Fibroblast of skin of left biceps (primary cell): ENCODE results near the gene ARHGAP44.

Experiments used
- DNase-seq, 2 experiments: peaks; one replicate each; pipeline ENCODE4 v3.0.0-alpha.2; 2013; ENCODE audit warnings: low read depth in 2 of 2

ARHGAP44 gene, protein sequence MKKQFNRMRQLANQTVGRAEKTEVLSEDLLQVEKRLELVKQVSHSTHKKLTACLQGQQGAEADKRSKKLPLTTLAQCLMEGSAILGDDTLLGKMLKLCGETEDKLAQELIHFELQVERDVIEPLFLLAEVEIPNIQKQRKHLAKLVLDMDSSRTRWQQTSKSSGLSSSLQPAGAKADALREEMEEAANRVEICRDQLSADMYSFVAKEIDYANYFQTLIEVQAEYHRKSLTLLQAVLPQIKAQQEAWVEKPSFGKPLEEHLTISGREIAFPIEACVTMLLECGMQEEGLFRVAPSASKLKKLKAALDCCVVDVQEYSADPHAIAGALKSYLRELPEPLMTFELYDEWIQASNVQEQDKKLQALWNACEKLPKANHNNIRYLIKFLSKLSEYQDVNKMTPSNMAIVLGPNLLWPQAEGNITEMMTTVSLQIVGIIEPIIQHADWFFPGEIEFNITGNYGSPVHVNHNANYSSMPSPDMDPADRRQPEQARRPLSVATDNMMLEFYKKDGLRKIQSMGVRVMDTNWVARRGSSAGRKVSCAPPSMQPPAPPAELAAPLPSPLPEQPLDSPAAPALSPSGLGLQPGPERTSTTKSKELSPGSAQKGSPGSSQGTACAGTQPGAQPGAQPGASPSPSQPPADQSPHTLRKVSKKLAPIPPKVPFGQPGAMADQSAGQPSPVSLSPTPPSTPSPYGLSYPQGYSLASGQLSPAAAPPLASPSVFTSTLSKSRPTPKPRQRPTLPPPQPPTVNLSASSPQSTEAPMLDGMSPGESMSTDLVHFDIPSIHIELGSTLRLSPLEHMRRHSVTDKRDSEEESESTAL

DNA sequence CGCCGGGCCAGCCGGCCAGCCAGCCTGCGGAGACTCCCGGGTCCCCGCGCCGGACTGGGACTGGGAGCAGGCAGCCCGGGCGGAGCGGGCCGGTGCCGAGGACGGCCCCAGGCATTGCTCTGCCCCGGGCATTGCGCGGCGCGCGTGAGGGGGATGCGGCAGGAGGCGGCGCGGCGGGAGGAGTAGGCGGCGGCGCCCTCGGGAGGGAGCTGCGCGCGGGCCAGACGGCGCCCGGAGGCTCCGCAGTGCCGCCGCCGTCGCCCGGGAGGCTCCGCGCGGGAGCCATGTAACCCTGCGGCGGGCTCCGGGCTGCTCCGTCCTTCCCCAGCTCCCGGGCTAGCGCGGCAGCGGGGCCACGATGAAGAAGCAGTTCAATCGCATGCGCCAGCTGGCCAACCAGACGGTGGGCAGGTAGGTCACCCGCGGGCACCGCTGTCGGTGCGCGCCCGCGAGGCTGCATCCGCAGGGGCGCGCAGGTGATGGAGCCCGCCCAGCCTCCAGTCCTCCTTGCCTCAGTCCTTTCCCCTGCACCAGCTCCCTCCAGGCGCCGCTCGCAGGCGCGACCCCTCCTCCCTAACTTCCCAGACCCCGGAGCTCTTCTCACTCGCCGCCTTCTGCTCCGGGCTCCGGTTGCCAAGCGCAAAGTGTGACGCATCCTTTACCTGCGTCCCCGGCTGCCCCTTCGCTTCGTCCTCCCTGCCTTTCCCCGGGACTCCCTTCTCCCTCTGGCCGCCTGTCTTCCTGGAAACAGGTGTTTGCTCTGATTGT lies at the start of gene ARHGAP44:
Gene ARHGAP44 (plus strand): TSS at position 18 of the 768 bp plus-strand sequence. CDS start 341 bp downstream, at position 359.
- peak in 1 of 2 experiments; percentile 17 for DNase-seq

DNA sequence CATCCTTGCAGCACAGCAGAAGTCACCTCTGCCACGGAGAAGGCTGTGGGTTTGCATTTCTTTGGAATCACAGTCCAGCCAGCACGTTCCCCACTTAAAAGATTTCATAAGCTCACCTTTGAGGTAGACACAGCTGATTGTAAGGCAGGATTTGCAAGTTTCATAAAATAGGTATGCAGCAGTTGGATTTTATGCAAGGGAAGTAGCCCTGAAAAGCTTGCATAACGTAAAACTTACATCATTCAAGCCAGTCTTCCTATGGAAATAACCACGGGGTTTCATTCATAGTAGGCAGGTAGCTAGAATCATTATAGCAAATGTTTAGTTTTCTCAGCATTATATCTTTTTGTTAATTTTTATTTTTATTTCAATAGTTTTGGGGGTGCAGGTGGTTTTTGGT lies 49.8 kb upstream of the ARHGAP44 start:
- no peak for DNase-seq

DNA sequence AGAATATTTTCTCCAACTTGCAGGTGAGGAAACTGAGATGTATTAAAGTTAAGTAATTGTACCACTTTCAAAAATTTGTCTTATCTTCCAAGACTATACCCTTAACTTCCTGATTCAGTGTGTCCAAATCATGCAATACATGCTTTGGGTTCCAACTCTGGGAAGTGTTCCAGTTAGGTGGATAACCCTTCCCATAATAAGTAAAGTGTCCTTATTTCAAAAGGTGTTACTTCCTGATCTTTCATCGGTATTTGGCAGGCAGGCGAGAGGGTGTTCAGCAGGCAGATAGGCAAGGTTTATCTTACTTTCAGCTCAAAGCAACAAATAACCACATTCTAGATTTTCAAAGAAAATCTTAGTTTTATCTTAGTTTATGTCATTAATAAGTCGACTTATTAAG lies 46.3 kb upstream of the ARHGAP44 start:
- DNase-seq = no peak

DNA sequence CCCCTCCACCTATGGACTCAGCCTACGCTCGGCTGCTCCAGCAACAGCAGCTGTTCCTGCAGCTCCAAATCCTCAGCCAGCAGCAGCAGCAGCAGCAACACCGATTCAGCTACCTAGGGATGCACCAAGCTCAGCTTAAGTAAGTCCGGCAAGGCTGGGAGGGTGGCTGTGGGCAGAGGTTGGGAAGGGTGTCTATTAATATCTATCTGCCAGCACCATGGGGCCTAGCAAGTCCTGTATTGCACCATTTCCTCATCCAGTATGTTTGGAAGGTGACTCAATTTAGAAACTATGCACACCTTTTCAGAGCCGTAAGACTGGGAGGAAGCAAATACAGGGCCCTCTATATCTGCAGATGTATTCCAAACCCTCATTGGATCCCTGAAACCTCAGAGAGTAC lies 45.0 kb upstream of the ARHGAP44 start:
- no peak for DNase-seq

DNA sequence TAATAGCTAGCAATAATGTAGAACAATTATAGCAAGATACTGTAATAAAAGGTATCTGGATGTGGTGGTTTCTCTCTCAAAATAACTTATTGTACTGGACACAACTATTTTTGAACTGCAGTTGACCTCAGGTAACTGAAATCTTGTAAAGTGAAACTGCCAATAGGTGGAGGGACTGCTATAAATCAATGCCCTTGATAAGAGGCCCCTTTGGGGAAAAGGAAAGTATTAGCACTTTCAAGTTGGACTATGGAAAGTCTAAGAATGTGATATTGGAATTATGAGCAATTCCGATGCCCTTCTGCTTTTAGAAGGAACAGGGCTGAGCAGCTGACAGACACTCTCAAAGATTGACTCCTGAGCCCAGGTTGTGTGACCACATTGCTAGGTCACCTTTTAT lies 44.5 kb upstream of the ARHGAP44 start:
- DNase-seq = no peak

DNA sequence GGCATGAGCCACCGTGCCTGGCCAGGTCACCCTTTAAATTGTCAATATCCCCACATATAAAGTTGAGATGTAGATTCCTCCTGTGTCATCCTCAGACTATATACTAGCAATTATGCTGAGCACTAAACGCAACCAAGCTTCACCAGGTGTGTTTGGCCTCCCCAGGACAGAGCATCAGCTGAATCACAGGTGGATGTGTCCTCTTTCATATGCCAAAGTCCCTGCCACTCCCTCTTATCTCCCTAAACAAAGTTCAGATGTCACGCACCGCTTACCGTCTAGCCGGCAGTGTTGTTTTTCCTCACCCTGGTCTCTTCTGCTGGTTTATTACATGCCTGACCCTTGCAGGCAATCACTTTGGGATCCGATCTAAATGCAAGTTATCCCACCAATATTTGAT lies 43.8 kb upstream of the ARHGAP44 start:
- no peak for DNase-seq

DNA sequence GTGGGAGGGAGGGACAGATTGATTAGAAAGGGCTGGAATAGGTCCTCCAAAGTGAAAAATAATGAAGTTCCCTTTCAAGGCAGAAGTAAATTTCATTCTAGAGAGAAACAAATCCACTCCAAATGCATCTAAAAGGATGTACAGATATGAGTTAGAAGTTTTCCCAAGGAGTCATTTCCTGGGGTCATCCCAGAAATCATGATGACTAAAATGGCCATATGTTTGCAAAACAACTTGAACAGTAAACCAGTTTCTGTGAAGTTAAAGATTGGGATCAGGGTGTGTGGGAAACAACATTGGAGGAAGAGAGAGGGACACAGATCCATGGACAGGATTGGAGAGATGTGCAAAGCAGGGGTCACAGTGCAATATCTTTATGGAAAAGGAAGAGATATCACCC lies 32.5 kb upstream of the ARHGAP44 start:
- DNase-seq = no peak

DNA sequence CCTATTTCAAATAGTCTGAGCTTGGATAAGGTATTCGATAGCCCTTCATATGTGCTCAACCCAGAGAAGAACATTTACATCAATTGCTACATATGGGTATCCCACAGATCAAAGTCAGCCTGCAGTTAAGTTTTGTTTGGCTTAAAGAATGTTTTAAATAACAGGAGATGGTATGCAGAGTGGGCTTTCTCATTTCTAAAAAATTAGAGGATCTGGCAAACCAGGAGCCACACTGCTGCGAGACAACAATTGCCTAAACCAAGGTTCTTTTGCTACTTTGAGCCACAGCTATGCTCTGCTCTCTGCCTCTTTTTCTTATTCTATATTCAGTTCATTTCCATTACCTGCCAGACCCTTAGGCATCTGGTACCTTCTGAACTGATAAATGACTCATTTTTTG lies 30.2 kb upstream of the ARHGAP44 start:
- no peak for DNase-seq

DNA sequence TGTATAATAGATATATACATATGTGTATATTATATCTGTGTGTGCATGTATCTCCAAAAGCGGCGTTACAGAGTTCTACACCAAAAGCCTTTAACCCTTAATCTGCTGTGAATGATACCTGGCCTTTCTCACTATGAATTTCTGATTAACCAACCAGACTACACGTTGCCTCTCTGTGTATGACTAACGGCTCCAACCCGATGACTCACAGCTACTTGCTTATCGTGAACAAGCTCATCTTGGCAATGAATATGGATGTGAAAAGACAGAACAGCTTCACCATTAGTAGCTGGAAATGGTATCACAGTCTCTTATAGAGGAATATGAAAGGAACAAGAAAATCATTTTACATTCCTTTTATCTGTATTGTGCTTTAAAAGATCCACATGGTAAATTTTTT lies 23.8 kb upstream of the ARHGAP44 start:
- peak; percentile 44 to 47 for DNase-seq

DNA sequence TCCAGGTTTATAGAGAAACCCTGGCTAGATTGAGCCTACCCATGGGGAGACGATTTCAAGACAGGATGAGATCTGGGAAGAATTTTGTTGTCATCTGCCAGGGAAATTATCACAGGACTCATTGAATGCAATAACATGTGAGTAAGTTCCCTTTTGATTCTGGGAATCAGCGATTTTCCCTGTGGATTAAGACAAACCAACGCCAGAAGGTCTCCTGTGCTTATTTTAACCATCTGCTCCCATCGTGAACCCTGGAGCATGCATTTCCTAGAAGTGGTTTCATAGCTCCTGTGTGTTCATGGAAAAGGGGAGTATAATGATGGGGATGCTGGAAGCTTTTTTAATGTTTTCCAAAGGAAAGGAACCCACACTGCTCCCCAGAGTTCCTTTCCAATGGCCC lies 21.0 kb upstream of the ARHGAP44 start:
- DNase-seq = no peak

DNA sequence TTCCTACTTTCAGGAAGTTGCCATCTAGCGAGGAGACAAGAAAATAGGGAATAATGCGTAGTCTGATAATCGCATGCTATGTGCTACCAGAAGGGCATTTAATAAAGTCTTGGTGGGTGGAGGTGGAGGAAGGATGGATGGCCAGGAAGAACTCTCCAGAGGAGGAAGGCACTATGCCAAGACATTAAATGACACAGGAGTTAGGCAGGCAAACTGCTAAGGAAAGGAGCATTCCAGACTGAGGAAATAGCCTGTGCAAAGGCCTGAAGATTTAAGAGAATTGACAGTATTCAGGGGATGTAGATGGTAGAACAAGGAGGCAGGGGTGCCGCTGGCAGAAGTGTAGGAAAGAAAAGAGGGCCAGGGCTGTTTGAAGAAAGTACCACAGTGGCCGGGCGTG lies 19.3 kb upstream of the ARHGAP44 start:
- no peak for DNase-seq

DNA sequence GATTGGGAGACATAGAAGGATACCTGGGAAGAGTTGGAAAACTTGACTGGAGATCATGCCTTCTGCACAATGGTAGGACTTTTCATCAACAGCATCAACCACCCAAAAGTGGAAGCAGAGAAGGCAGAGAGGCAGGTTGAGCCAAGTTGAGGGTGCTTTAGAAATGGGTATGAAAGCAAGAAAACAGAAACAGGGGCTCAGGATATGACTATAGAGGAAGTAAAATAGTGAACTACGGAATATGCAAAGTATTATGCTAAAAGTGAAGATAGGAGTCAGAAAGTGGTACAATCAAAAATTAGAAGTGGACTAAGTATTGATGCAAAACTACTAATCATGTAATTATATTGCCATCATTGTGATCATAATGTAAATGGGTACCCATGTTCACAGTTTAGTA lies 16.1 kb upstream of the ARHGAP44 start:
- DNase-seq = no peak

DNA sequence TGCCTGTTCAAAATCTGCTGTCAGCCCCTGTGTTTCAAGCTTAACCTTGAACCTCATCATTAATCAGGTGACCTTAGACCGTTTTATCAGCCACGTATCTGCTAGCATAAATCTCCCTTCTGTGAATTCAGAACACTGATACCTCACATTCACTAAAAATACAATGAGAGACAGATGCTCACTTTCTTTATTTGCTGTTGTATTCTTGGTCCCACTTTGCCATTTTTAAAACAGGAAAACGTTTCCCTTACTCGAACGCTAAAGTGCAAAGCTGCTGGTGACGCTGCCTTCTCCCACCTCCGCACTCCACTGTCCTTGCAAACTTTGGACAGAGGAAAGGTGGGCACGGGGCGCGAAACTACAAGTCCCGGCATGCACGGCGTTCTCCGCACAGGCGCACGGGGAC lies 220 bp upstream of the ARHGAP44 start:
- DNase-seq = no peak

DNA sequence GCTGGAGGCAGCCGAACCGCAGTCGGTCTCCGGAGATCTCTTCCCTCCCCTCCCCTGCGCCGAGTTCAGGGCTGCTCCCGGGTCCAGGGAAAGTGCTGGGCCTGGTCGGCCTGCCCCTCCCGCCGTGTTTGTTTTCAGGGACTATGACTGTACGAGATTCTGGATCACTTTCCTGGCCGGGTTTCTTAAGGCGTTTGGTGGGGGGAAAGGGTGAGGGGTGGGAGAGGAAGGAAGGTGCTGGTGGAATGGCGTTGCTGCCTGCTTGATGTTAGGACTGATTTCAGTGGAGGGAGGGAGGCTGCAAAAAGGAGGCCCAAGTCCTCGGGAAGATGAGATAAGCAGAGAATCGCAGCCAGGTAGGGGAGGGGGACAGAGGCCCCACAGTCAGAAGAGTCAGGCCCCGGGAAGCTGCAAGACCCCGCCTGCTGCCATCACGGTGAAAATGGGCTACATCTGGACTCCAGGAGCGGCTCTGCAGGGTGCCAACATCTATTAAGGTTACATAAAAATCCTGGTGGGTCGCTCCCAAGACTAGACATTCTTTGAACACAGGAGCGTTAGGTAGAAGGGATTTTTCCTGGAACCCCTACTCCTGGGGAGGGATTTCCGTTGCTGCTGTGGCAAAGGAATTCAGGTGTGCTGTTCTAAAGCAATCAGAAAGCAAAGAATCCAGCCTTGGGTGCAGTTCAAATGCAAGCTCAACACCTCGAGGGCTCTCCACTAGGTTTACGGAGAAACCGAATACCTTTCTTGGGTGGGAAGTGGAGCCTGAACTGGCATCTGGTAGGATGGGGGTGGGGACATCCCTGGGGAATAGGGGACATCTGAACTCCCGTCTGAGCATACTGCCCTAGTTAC lies 1.2 kb downstream of the ARHGAP44 start:
- no peak for DNase-seq

DNA sequence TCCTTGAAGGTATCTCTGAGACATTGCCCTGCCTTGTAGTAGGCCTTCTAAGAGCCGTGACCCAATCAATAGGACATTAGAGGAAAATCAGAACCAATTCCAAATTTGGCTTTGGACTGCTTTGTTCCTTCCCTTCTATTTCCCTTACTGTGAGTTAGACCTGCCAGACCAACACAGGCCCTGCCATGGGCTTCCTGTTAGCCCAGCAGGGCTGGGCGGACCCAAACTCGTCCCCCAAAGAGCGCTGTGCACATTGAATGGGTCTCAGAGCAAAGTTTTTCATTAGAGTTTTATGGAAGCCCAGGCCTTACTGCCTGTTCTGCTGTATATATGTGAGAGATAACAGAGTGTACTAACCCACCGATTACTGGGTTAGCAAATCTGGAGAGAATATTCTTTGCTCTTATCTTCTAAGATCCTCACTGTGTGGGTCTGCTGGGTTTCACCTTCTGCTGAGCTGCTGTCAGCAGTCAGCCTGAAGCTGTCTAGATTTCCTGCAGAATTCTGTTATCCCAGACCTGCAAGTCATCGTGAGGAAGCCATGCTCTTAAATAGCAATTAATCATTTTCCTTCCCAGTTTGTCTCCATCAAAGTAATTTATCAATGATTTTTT lies 5.7 kb downstream of the ARHGAP44 start:
- DNase-seq = no peak

DNA sequence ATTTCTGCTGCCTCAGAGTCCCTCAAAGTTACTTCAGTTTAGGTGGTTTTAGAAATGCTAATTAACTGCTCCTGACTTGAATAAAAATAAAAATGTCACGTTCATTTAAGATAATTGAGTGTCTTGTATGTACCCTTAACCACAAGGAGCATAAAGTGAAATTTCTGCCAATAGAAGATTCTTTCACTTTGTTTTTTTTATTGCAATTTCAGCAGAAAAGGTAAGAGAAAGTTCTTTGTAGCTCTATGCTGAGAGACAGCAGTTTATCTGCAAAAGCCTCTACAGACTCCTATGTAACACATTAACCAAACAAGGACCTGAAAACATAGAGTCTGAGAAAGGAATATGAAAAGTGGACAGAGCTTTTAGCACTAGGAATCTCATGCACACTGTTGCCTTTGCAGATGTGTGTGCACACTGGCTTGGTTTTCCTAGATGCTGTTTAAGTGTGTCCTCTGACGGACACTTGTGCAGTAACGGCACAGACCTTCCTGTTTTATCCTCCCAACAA lies 11.6 kb downstream of the ARHGAP44 start:
- DNase-seq = no peak

DNA sequence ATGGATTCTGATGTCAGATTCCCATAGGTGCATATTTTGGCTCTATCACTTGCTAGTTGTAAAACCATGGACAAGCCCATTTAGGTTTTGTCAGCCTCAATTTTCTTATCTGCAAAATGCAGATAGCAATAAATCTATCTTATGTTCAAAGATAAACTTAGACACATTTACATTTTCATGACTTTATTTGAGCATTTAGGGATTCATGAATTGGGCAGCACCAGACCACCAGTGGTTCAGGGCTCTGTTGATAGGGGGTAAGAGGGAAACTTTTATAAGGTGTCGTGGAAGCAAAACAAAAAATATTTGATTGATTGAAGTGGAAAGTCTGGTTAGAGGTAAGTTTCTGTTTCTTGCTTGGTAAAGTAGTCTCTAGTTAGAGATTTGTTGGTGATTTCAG lies 17.3 kb downstream of the ARHGAP44 start:
- no peak for DNase-seq

DNA sequence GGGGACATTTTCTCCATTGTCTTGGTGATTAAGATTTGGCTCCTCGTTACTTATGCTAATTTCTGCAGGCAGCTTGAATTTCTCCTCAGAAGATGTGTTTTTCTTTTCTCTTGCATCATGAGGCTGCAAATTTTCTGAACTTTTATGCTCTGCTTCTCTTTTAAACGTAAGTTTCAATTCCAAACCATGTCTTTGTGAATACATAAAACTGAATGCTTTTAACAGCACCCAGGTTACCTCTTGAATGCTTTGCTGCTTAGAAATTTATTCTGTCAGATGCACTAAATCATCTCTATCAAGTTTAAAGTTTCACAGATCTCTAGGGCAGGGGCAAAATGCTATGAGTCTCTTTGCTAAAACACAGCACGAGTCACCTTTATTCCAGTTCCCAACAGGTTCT lies 19.4 kb downstream of the ARHGAP44 start:
- DNase-seq = no peak

DNA sequence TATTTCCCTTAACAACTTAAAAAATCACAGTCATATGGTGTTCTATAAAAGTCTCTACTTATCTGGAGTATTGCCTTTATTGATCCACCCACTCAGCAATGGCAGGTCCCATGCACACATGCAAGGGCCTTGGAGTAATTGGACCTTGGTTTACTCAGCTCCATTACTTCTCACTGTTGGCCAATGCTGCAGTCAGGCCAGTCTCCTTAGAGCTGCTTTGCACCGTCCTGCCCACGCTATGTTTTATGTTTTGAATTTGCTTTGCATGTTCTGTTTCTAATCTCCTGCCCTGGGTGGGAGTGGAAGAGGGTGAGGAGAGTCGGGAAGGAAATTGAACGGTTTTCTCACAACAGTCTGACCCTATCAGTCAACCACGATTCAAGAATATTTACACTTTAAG lies 23.6 kb downstream of the ARHGAP44 start:
- no peak for DNase-seq

DNA sequence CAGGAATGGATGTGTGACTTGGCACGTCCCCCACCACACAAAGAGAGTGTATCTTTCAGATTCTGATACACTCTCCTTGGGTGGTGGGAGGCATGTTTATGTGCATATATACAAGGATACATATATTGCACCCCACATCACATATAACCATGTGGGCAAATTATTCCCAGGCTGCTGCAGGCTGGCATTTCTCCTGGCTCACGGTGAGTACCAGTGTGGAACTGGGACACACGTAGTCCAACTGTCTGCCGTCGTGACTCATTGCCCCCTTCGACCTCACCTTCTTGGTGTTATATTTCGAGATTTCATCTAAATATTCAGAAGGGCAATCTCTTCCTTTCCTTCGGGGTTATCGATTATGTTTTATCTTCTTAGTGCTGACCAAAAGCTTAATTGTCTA lies 24.4 kb downstream of the ARHGAP44 start:
- no peak for DNase-seq

DNA sequence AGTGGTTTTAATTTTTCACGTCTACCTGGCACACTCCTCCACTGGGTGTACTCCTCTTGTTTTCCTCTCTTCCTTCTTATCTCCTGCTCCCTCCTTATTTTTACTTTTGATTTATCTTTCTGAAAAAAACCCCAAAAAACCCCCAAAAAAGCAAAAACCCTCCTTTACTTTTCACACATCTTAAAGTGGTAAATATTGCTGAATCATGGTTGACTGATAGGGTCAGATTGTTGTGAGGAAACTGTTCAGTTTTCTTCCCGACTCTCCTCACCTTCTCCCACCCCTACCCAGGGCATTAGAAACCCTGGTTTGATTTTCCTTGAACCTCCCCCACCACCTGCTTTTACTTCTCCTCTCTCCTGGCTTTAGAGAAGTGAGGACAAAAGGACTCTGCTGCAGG lies 25.4 kb downstream of the ARHGAP44 start:
- no peak for DNase-seq
